H9 (cell line): ENCODE results near the gene SOX15. TPM values are rescaled to one million over a fixed set of nuclear protein-coding genes. Genes with fewer than 3 reads are reported as not detected.
A peak's percentile ranks its signal among the peaks of the same experiment; 100 is the strongest.

Experiments
- DNase-seq: peaks from one replicate; pipeline ENCODE4 v3.0.0-alpha.2; 2017
- H2AFZ ChIP-seq: one replicate; pipeline ENCODE4 v1.6.1; 2013; ENCODE audit warnings: mild to moderate bottlenecking, low read length, control low read depth, moderate library complexity
- H2AK5ac ChIP-seq: 2 replicates; pipeline ENCODE4 v1.6.1; 2013; ENCODE audit warnings: low read length, control low read depth, mixed read lengths; ENCODE audit not compliant: insufficient read length
- H2BK120ac ChIP-seq: one replicate; pipeline ENCODE4 v1.6.1; 2013; ENCODE audit warnings: low read depth, mild to moderate bottlenecking, low read length, control low read depth, inconsistent platforms; ENCODE audit not compliant: poor library complexity, severe bottlenecking
- H2BK12ac ChIP-seq: 2 replicates; pipeline ENCODE4 v1.6.1; 2013; ENCODE audit warnings: low read length, control low read depth, mixed read lengths, low read depth; ENCODE audit not compliant: insufficient read length
- H2BK15ac ChIP-seq: 2 replicates; pipeline ENCODE4 v1.6.1; 2013; ENCODE audit warnings: low read depth, low read length, control low read depth
- H2BK20ac ChIP-seq: one replicate; pipeline ENCODE4 v1.6.1; 2013; ENCODE audit warnings: low read depth, mild to moderate bottlenecking, low read length, control low read depth, inconsistent platforms; ENCODE audit not compliant: poor library complexity, severe bottlenecking
- H2BK5ac ChIP-seq: 2 replicates; pipeline ENCODE4 v1.6.1; 2013; ENCODE audit warnings: low read length, control low read depth, mixed read lengths; ENCODE audit not compliant: insufficient read length
- H3K14ac ChIP-seq: 2 replicates; pipeline ENCODE4 v1.6.1; 2013; ENCODE audit warnings: low read length, control low read depth; ENCODE audit not compliant: insufficient read depth
- H3K18ac ChIP-seq: 2 replicates; pipeline ENCODE4 v1.6.1; 2013; ENCODE audit warnings: low read depth, mild to moderate bottlenecking, mixed read lengths, low read length, control low read depth; ENCODE audit not compliant: insufficient read length
- H3K23ac ChIP-seq: 2 replicates; pipeline ENCODE4 v1.6.1; 2013; ENCODE audit warnings: low read length, control low read depth, mixed read lengths, low read depth; ENCODE audit not compliant: insufficient read length
- H3K23me2 ChIP-seq: 2 replicates; pipeline ENCODE4 v1.6.1; 2013; ENCODE audit warnings: low read depth, mild to moderate bottlenecking, mixed read lengths, low read length, control low read depth; ENCODE audit not compliant: insufficient read length, poor library complexity, severe bottlenecking
- H3K27ac ChIP-seq: 2 replicates; pipeline ENCODE4 v1.5.1; 2013; ENCODE audit warnings: low read length, control low read depth, mixed read lengths, low read depth; ENCODE audit not compliant: insufficient read length
- H3K27me3 ChIP-seq: 2 replicates; pipeline ENCODE4 v1.6.1; 2013; ENCODE audit warnings: low read length, control low read depth, inconsistent platforms; ENCODE audit not compliant: insufficient read depth
- H3K4ac ChIP-seq: 2 replicates; pipeline ENCODE4 v1.6.1; 2013; ENCODE audit warnings: low read depth, mild to moderate bottlenecking, control low read depth, inconsistent platforms, low read length, moderate library complexity
- H3K4me1 ChIP-seq: 2 replicates; pipeline ENCODE4 v1.6.1; 2013; ENCODE audit warnings: low read length, control low read depth, inconsistent platforms; ENCODE audit not compliant: insufficient read depth
- H3K4me2 ChIP-seq: 2 replicates; pipeline ENCODE4 v1.6.1; 2013; ENCODE audit warnings: low read length, control low read depth, mixed read lengths; ENCODE audit not compliant: insufficient read length, insufficient read depth
- H3K56ac ChIP-seq: 2 replicates; pipeline ENCODE4 v1.6.1; 2013; ENCODE audit warnings: low read depth, mild to moderate bottlenecking, mixed read lengths, low read length, control low read depth; ENCODE audit not compliant: insufficient read length
- H3K79me1 ChIP-seq: 2 replicates; pipeline ENCODE4 v1.6.1; 2013; ENCODE audit warnings: low read depth, mild to moderate bottlenecking, moderate library complexity, low read length, control low read depth, inconsistent platforms; ENCODE audit not compliant: insufficient read depth, poor library complexity, severe bottlenecking
- H3K79me2 ChIP-seq: 2 replicates; pipeline ENCODE4 v1.6.1; 2013; ENCODE audit warnings: low read length, control low read depth, inconsistent platforms; ENCODE audit not compliant: insufficient read depth
- H3K9ac ChIP-seq: 2 replicates; pipeline ENCODE4 v1.6.1; 2013; ENCODE audit warnings: low read length, control low read depth, mixed read lengths; ENCODE audit not compliant: insufficient read length; ENCODE audit errors: extremely low read depth
- H3K9me3 ChIP-seq: one replicate; pipeline ENCODE4 v1.6.1; 2013; ENCODE audit warnings: low read depth, low read length, inconsistent platforms; ENCODE audit not compliant: control insufficient read depth
- H3T11ph ChIP-seq: one replicate; pipeline ENCODE4 v1.6.1; 2013; ENCODE audit warnings: mild to moderate bottlenecking, low read length, control low read depth, inconsistent platforms
- H4K20me1 ChIP-seq: one replicate; pipeline ENCODE4 v1.6.1; 2013; ENCODE audit not compliant: control insufficient read depth, insufficient read length, insufficient read depth
- H4K5ac ChIP-seq: 2 replicates; pipeline ENCODE4 v1.6.1; 2013; ENCODE audit warnings: low read depth, mild to moderate bottlenecking, mixed read lengths, low read length, control low read depth; ENCODE audit not compliant: insufficient read length
- H4K8ac ChIP-seq: replicated peaks from 2 replicates; pipeline ENCODE4 v1.6.1; 2013; ENCODE audit warnings: low read length, control low read depth, mixed read lengths, low read depth; ENCODE audit not compliant: insufficient read length
- H4K91ac ChIP-seq: 2 replicates; pipeline ENCODE4 v1.6.1; 2013; ENCODE audit warnings: low read depth, mild to moderate bottlenecking, moderate library complexity, mixed read lengths, low read length, control low read depth; ENCODE audit not compliant: insufficient read length
- H3K27ac Mint-ChIP-seq, 3 experiments: 2 replicates in 2 of 3; 3 replicates in 1 of 3; pipeline ENCODE4 v1.8.0; 2020 to 2021; ENCODE audit warnings: mixed read lengths in 3 of 3, mild to moderate bottlenecking in 1 of 3, moderate library complexity in 1 of 3
- H3K27me3 Mint-ChIP-seq: 2 replicates; pipeline ENCODE4 v1.8.0; 2021; ENCODE audit warnings: low read depth, mild to moderate bottlenecking, moderate library complexity, mixed read lengths
- H3K36me3 Mint-ChIP-seq, 3 experiments: 2 replicates in 2 of 3; 3 replicates in 1 of 3; pipeline ENCODE4 v1.8.0; 2020 to 2021; ENCODE audit warnings: low read depth in 3 of 3, mixed read lengths in 3 of 3; ENCODE audit not compliant: insufficient read depth in 1 of 3
- H3K4me1 Mint-ChIP-seq, 2 experiments: 2 replicates each; pipeline ENCODE4 v1.8.0; 2020; ENCODE audit warnings: mixed read lengths in 2 of 2
- H3K4me3 Mint-ChIP-seq, 2 experiments: 2 replicates in 1 of 2; 3 replicates in 1 of 2; pipeline ENCODE4 v1.8.0; 2020 to 2021; ENCODE audit warnings: mild to moderate bottlenecking in 2 of 2, mixed read lengths in 2 of 2, moderate library complexity in 1 of 2
- H3K9me3 Mint-ChIP-seq, 2 experiments: 2 replicates in 1 of 2; 3 replicates in 1 of 2; pipeline ENCODE4 v1.8.0; 2020; ENCODE audit warnings: mild to moderate bottlenecking in 2 of 2, mixed read lengths in 2 of 2, moderate library complexity in 1 of 2
- WGBS: extraction: QIAGEN DNeasy Blood & Tissue Kit; methylation state at CpG from one replicate; pipeline ENCODE4 v1.1.7; 2013; ENCODE audit warnings: missing lambda C conversion rate, low lambda C conversion rate, mixed read lengths; ENCODE audit not compliant: insufficient read length; ENCODE audit errors: extremely low coverage; 5-methylcytosine and 5-hydroxymethylcytosine counted together
- total RNA-seq: library from RNA; stranded (reverse); gene quantifications from 2 replicates; pipeline ENCODE4 v1.2.1, GENCODE V29; 2021
- TF ChIP-seq, protein P1 (sequence below): fragments of 200-600 bp; sonication (generic); conservative IDR thresholded peaks from 3 replicates; pipeline ENCODE4 v1.8.0; 2021; ENCODE audit warnings: antibody characterized with exemption, mild to moderate bottlenecking

SOX15 gene
- total RNA-seq, 1 experiment from 2014 or later, result 7.7 TPM

DNA sequence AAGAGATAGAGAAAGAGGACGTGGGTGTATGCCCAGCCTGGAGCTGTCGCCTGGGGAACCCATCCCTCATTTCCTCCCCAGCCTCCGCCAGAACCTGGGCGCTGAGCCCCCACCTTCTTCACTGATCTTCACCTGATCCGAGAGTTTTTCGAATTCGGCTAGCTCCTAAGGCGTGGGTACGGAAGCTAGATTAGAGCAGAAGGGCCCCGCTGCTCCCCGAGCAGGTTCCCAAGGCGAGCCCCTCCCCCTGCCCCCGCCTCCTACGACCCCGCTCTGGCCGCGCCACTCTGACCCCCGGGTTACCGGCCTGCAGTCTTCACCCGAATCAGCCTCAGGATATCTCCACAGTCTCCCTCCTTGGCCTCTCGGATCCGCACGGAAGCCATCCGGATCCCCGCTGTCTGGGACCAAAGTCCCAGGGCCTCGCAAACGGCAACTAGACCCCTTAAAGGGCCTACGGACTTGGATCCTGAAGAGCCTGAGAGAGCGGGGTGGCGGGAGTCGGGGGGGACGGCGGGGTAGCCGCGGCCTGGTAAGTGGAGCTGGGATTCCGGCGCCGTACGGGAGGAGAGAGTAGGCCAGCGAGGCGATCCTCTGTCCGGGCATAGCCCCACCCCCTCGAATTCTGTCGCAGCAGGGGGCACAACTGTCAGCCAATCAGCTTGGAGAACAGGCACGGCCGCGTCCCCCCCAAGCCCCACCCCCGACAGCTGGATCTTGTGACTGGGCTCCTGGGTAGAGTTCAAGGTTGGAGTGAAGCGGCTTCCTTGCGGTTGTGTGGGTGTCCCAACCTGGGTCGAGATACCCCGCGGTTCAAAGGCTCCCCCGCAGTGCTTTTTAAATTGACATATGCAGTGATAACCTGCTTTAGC lies 37.6 kb upstream of the SOX15 start, which contains the start of gene SAT2:
Gene SAT2, minus strand, starts transcription at position 572 of the 872 bp plus-strand sequence. Its CDS starts 186 bp downstream, at position 386.
- Histone ChIP-seq H2BK5ac (no peak within 1 kb of the TSS), H3K23me2 (peaks cover 8% of the 10 kb centered on the region), H3K4me1 (no peaks in the 10 kb centered on the region), H3K23ac (no peak within 1 kb of the TSS), H2BK20ac (no peak within 1 kb of the TSS), H4K5ac (no peak within 1 kb of the TSS), H3K18ac (peak within 1 kb of the TSS; percentile 87), H3K4me2 (peak within 1 kb of the TSS; percentile 94), H4K8ac (no peak within 1 kb of the TSS), H4K20me1 (no peaks in the 10 kb centered on the region), H4K91ac (no peak within 1 kb of the TSS), H3K27ac (no peak within 1 kb of the TSS), H3K79me1 (no peaks in the 10 kb centered on the region), H3T11ph (no peak within 1 kb of the TSS), H2BK120ac (no peak within 1 kb of the TSS), H3K56ac (no peak within 1 kb of the TSS), H3K4ac (no peak within 1 kb of the TSS), H3K14ac (peak within 1 kb of the TSS; percentile 74), H2BK15ac (no peak within 1 kb of the TSS), H2AK5ac (no peak within 1 kb of the TSS), H3K79me2 (no peaks in the 10 kb centered on the region), H2BK12ac (no peak within 1 kb of the TSS), H3K9ac (peak within 1 kb of the TSS; percentile 80), H3K9me3 (no peaks in the 10 kb centered on the region), H3K27me3 (no peaks in the 10 kb centered on the region), H2AFZ (no peak within 1 kb of the TSS)
- peak within 1 kb of the TSS; percentile 90 to 96 (median 96); a peak in 6 of 7 replicates for H3K27ac Mint-ChIP-seq
- peak within 1 kb of the TSS; percentile 90 to 94 for H3K4me3 Mint-ChIP-seq
- TF ChIP-seq, protein P1, sequence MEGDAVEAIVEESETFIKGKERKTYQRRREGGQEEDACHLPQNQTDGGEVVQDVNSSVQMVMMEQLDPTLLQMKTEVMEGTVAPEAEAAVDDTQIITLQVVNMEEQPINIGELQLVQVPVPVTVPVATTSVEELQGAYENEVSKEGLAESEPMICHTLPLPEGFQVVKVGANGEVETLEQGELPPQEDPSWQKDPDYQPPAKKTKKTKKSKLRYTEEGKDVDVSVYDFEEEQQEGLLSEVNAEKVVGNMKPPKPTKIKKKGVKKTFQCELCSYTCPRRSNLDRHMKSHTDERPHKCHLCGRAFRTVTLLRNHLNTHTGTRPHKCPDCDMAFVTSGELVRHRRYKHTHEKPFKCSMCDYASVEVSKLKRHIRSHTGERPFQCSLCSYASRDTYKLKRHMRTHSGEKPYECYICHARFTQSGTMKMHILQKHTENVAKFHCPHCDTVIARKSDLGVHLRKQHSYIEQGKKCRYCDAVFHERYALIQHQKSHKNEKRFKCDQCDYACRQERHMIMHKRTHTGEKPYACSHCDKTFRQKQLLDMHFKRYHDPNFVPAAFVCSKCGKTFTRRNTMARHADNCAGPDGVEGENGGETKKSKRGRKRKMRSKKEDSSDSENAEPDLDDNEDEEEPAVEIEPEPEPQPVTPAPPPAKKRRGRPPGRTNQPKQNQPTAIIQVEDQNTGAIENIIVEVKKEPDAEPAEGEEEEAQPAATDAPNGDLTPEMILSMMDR, result no peak
- peak; percentile 99 for DNase-seq
- WGBS, result no CpG with 5 or more reads among the region's 54 CpGs
- no peaks in the 10 kb centered on the region for H3K9me3 Mint-ChIP-seq
- peaks cover 11 to 13% of the 10 kb centered on the region in 2 experiments for H3K4me1 Mint-ChIP-seq
- peaks cover 4 to 19% (median 15%) of the 10 kb centered on the region in 3 experiments for H3K36me3 Mint-ChIP-seq
- peaks cover 2% of the 10 kb centered on the region; the same call in 1 of the 2 replicates for H3K27me3 Mint-ChIP-seq
